HG03558 (cell line): ENCODE results near the gene TUBA4A.
"Not testable (repeated sequence)": the region's sequence is repeated elsewhere in the genome, so short reads cannot be mapped to it uniquely, and the experiment has no call there.

Experiments used
- ATAC-seq: cut with Tn5 transposase; IDR thresholded peaks from one replicate; pipeline ENCODE4 v1.9.1; 2021; ENCODE audit warnings: moderate number of reproducible peaks; ENCODE audit not compliant: unreplicated experiment; ENCODE audit errors: extremely low read depth

The TUBA4A gene

GRCh38 chr2:219200502-219201326 lies 53.0 kb downstream of the TUBA4A start:
- not testable (repeated sequence) for ATAC-seq
